HG03025 (cell line): ENCODE measurements around the gene JAG2.
A peak's percentile ranks its signal among the peaks of the same experiment; 100 is the strongest.

Source experiments
- ATAC-seq: cut with Tn5 transposase; IDR thresholded peaks from one replicate; pipeline ENCODE4 v1.9.1; 2021; ENCODE audit warnings: mild to moderate bottlenecking, moderate library complexity; ENCODE audit not compliant: unreplicated experiment, low FRiP score

The JAG2 gene

DNA sequence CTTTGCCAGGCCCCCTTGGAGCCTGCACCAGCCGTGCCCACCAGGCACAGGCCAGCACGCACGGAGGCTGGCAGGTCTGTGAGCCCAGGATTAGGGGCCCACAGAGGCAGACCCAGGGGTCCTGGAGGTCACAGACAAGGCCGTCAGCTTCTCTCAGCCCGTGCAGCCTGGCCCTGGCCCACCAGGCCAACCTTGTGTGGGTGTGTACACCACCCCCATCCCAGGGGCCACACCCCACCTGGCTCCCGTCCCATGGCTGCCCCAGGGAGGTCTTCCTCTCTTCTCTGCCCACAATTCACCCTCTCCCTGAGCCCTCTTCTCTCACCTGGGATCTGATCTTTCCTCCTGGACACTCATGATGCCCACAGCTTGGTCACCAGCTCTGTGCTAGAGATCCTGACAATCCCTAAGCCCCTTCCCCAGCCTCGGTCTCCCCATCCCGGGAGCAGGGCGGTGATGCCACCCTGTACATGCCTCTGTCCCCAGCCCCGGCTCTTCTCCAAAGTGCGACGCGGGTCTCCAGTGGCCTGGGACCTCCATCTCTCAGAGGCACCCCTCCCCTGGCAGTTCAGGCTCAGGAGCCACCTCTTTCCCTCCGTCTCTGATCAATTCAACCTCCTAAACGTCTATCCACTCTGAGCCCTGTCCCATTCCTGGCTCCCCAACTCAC lies 72.2 kb downstream of the JAG2 start:
- ATAC-seq: no peak

GRCh38 chr14:105095236-105095805 lies 73.3 kb downstream of the JAG2 start:
- no peak for ATAC-seq

- no peak for ATAC-seq
Observed at GRCh38 chr14:105094193-105094907, 74.2 kb downstream of the JAG2 start.

GRCh38 chr14:105093431-105094192 lies 75.0 kb downstream of the JAG2 start:
- peak; percentile 27 for ATAC-seq

DNA sequence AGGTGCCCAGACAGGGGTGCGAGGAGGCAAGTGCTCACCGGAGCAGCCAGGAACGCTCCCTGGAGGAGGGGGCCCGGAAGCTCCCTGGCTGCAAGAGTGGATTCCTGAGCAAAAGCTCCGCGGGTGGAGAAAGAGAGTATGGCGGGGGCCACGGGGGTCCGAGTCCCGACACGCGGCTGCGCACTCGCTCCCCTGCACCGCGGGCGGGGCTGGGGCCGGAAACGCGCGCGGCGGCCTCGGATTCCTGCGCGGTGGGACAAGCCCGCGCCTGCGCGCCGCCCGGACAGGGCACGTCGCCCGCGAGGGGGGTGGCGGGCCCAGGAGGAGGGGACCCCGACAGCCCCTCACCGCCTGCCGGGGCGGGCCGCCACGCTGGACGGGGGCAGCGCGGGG lies 75.5 kb downstream of the JAG2 start:
- no peak for ATAC-seq

- no peak for ATAC-seq
Observed at GRCh38 chr14:105092171-105093037, 76.2 kb downstream of the JAG2 start.

DNA sequence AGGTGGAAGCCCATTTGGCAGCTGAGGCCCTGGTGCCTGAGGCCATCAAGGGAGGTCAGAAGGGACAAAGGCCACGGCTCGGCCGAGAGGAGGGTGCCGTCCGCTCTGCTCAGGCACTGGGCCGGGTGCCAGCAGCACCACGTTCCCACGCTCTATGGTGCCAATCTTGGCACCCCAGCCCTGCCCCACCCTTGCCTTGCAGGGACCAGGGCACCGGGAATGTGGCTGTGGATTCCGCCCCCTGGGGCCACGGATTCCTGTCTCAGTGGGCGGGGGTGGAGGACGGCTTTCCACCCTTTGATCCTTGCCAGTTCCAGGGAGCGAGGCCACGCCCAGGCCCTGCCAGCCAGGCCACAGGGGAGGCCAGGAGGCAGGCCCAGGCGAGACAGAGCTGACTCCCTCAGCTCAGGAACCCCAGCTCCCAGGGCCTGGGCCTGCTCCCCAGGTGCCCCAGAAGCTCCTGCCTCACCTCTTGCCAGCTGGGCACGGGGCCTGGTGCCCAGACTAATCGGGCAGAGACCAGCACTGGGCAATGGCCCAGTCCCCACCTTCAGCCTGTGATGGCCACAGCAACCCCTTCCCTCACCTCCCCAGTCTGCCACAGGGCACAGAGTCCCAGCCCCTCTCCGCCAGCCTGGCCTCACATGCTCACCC lies 76.9 kb downstream of the JAG2 start:
- ATAC-seq: no peak

GRCh38 chr14:105091054-105091516 lies 77.5 kb downstream of the JAG2 start:
- ATAC-seq: no peak
